ENCODE measurements around the gene CTBP2.

The CTBP2 gene

DNA sequence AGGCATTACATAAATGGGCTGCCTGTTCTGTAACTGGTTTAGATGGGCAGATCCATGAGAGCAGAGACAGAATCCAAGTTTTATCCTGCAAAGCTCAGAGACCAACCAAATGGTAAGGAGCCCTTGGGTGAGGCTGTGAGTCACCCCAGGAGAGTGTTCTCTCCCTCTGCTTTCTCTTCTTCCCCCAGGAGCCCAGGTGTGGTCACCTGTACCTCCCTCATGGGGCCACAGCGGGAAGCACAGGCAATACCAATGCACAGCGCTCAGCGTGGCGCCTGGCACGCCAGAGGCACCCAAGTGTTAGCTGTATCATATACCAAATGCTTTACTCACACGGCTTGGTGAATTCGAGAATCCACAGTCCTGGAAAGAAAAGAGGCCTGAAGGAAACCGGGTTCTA is 39.4 kb downstream of the CTBP2 start:
- no peak for DNase-seq

DNA sequence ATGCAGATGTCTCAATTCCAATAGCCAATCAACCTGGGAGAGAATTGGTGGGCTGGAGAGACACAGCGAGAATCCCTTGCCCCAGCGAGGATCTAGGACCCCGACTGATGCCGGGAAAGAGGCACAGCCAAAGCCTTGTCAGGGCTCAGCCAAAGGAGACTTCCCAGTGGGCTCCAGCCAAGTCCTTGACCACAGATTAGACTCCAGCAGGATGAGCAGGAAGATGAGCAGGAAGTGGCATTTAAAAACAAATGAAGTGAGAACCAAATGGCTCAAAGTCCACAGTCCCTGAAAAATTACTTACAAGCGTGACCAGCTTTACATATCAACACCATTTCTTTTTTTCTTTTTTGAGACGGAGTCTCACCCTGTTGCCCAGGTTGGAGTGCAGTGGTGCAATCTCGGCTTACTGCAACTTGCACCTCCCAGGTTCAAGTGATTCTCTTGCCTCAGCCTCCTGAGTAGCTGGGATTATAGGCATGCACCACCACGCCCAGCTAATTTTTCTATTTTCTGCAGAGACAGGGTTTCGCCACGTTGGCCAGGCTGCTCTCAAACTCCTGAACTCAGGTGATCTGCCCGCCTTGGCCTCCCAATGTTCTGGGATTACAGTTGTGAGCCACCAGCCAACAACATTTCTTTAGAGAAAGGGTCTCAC is 40.2 kb downstream of the CTBP2 start:
- DNase-seq, result no peak

DNA sequence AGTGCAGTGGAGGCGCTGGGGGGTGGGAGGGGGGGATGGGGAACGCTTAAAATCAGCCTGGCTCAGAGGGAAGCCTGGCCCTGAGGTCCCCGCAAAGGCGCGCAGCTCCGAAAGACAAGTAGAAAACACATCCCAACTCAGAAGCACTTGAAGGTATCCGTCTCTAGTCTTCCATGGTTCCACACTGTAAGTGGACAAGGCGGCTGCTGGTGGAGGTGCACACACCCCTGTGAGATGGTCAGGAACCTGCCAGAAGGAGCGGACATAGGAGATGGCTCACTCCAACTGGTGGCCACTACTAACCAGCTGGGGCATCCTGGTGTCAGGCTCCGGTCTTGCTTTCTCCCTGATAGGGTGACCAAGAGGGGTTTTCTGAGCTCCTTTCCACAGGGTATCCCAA is 41.7 kb downstream of the CTBP2 start:
- DNase-seq, result no peak

DNA sequence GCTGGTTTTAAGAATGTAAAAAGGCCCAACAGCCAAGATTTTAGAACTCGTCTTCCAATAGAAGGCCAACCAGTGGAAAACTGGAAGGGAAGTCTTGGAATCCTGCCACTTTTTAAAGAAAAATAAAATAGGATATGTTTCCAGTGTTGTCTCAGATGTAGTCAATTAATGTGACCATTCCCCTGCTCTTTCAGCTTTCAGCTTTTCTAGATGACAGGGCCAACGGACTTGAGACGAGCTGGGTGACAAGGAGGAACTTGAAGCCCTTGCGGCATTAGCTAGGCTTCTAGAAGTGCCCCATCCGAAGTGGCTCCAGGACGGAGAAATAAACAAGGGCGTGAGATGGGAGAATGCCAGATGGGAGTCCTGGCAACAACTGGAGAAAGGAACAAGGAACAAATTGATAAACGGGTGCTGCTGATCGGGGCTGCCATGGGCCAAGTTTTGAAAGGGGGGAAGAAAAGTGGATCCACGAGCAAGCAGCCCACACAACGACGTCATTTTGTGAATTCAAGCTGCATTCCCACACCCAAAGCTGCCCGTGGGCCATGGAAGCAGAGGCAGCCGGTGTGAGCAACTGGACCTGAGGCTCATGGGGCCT is 42.3 kb downstream of the CTBP2 start:
- no peak for DNase-seq

DNA sequence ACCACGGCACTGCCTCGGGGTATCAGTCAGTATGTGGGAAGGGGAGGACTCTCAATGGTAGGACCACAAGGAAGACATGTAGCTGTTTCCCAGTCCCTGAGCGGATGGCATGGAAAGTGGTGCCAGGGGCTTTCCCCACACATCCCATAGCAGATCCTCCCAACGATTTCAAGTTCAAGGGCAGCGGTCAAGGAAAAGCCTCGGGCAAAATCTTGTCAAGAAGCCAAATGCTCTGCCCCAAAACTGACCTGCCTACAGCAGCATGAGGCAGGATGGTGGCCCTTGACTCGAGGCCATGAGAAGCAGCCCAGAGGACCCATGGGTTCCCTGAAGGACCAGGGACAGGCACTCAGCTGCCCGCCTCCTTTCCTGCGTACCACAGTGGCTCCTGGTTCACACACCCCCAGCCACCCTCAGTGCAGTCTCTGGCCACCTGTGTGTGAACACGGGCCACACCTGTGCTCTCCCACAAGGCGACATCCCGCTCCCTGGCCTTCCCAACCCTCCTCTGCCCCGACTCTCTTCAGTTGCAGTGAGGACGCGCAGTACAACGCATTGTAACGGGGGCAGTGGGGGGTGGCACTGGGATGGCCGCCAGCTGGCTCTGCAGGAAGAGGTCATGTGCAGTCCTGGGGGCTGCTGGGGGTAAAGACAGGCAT is 43.6 kb downstream of the CTBP2 start:
- DNase-seq, result no peak

DNA sequence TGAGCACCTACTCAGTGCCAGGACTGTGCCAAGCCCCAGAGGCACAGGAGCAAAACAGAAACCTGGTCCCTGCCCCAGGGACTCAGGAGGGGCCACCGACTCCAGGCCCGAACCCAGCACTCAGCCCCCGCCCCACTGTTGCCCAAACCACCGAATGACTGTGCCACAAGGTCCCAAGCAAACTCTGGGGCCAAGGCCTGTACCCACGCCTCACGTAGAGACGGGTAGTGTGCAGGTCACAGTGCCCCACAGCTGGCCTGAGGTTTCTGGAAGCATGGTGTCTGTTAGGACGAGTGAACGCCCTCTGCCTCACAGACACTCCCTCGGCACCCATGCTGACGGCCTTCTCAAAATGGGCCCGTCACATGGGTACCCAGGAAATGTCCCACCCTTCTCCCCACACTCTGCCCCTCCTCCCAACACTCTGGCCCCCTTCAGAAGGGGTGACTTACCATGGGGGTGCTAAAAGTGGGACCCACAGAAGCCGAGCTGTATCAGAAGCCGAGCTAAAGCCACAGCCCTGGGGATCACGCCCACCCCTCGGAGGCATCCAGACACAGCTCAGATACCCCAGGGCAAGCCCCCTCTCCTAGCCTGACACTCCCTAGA is 44.2 kb downstream of the CTBP2 start:
- no peak for DNase-seq

DNA sequence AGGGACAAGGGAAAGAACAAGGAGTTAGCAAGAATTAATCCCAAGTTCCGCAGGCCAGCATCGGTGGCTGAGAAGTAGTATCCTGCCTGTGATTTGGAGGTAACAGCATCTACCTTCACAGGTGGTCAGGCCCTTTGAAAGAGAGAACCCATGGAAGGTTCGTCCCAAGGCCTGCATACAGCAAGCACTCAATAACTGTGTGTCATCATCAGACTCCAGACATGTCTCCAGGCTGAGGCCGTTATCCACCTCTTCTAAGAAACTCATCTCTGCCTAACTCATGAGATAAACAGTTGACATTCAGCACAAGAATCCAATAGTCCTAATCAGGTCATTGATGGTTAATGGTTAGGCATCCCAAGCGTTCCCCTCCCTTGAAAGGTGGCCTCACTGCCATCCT is 45.0 kb downstream of the CTBP2 start:
- no peak for DNase-seq

DNA sequence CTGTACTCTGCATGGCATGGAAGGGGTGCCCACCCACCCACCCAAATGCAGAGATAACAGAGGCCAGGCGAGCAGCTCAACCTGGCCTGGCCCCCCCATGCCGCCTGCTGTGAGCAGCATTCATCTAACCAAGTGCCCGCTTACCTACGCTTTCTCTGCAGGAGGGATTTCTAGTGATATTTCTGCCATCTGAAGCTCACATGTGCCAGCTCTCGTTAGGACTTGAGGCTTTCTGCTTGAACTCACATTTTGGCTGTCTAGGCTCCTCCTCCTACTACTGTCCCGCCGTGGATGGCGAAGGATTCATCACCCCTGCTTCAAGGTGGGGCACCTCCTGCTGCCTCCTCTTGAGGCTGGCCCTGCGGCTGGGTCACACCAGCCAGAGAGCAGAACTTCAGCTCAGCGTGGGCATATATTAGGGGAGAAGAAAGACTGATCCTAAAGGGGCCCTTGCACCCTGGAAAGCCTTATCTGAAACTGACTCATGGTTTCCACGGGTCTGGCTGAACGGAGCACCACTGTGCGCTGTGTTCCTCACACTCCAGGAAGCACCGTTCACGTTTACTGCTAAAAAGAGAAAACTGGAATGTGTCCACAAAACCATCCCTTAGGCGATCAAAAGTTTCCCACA is 45.5 kb downstream of the CTBP2 start:
- DNase-seq, result no peak

DNA sequence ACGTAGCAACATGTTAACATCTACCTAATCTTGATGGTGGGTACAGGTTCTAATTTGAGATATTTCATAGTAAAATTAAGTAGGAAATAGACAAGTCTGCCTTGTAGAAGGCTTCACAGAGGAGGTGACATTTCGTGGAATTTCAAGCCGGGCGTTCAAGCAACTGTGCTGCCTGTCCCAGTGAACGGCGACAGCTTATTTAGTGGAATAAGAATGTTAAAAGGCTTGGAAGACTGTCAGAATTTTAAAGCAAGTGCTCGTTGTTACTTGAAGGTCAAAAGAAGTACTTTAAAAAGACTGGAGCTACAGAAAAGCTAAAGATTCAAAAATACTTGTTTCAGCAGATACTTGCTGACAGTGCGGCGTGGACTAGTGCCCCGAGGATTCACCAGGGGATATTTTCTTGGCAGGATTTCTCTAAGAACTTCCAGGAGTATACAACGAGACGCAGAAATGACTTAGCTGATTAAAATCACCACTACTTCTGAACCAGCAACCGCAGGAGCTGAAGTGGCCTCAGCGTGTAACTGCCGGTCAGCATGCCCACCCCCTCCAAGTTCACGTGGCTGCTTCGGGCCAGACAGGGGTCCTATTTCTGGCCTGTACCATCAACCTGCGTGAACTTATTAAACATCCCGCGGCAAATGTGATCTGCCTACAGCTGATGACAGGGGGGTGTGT is 46.5 kb downstream of the CTBP2 start:
- DNase-seq, result no peak

DNA sequence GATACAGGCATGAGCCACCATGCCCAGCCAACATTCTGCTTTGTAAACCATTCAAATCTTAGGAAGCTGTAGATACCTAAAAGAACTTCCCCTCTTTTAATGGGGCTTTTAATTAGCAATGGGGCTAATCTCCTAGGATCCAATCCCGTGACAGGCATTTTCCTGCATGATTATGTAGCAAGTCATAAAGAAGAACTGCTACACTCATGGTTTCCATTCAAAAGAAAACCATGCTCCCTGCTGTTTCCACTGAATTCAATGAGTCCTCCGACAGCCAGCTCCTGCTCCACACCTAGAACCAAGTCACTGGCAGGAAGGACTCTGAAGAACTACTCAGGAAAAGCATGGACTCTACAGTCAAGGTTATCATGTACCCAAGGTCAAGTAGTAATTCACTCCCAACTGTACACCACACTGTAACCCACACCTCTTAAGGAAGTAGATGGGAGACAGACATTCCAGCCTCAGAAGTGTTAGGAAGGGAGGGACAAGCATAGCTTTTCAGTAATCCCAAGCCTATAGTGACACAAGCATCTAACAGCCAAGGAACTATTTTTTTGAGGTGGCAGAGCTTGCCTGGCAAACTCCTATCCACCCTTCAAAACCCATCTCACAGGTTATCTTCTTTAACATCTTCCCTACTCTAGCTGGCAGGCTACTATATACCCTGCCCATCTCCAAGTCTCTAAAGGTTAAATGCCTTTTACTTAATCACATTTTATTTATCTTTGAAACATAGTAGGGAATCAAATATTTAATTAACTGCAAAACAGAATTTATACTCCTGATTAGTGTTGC is 47.5 kb downstream of the CTBP2 start:
- DNase-seq, result no peak

DNA sequence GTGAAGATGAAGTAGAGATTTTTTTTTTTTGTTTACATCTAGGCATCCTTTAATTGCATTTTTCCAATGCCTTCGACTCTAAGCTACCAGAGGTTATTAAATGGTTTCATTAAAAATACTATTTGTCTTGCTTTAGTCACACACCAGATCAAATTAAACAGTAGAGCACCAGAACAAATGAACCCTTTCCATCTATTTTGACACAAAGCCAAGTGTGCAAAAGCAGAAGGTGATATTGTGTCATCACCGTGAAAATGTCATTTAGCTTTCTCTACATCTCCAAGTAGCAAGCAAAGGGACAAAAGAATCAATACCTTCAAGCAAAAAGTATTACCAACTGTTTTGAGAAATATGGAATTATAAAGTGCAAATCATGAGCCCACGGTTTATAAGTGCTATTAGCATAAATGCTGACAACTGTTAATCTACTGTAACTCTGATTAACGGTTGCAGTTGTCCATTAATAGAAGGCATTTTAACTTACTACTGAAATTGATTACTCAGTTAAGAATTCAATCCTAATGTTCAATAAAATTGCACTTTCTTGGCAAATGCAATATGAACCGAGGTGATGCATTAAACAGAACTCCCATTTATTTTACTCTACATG is 49.1 kb downstream of the CTBP2 start:
- DNase-seq, result no peak

DNA sequence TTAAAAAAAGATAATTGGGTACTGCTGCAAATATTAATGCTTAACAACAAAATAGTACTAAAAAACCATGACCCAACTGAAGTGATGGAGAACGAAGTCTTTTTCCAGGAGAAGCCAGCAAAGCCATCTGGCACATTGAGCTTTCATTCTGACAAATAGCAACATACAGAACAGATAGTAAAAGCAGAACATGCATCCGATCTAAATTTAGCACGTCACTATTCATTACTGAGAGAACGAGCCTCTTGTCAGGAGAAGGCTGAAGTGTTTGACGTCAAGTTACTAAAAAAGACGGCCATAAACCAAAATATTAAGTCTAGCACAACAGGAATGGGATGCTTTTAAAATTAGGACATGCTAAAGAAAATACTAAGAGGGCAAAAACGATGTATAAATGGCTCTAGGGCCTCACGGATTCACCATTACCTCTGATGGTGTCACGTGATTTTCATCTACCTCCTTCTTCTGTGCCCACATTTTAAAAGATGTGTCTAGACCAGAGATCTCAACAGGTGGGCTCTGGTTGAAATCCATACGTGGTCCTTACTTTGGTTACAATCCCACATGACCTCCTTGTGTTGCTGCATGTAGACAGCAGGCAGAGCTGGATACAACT is 52.3 kb downstream of the CTBP2 start:
- DNase-seq, result no peak

DNA sequence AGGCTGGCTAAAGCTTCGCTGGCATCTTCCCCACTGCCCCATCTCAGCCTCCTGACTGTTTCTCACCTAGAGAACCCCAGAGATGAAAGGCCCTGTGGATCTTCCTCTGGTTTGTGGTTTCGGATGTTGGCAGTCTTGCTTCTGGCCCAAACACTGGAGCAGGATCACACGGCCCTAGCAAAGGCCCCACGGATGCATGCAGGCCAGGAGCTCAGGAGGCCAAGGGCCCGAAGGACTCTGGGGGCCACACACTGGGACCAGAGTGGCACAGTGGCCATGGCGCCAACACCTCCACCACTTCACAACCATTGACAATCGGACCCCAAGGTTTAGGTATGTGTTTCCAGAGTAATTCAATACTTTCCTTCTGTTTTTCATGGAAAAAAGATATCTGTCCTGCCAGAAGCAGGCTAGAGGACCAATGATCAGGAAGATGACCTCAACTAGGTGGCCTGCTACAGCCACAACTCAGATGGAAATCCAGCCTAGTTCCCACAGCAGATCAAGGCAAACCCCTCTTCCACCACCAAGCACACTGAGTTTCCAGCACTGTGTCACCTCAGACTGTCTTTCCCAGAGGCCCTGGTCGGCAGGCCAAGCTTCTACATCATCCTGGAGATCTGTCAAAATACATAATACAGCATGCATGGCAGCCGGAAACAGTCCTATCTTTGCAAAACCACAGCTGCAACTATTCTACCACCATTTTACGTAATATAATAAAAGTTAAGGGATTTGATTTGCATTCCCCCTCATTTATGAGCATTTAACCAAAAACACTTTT is 53.0 kb downstream of the CTBP2 start:
- DNase-seq, result no peak

DNA sequence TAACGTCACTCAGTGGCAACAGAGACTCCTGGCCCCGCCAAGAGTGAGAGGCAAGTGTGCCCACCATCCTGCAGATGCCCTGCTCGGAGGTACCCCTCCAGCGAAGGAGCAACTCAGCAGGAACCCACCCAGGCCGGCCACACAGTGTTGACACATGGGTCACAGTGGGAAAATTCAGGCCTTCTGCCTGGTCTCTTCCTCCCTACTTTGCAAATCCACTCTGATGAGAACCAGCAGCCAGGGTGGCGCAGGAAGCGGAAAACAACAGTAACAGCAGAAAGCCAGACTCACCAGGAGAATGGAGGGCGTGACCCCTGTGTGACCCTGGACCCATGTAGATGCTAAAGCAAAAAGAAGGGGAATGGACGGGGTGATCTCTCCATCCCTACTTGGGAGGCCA is 53.8 kb downstream of the CTBP2 start:
- no peak for DNase-seq

DNA sequence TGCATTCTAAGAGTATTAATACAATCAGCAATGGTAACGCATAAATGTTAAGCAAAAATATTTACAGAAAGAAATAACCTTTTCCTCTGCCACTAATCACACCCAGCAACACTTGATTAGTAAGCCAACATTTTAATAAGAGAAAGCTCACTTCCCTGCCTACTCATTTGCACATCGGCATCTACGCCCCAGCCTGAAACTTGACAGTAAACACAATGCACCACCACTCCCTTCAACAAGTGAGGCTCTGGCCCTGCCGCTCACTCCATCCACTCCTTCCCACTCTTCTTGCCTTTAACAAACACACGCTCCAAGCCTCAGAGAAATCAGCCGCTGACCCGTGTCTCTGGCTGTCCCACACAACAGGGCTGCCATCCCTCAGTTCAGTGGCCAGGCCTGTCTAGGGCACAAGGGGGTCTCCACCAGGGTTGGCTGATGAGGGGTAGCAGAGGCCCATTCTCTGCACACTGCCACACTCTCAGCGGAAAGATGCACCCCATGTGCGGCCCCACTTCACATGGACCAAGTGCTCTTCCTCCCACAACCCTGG is 54.6 kb downstream of the CTBP2 start:
- DNase-seq, result no peak

DNA sequence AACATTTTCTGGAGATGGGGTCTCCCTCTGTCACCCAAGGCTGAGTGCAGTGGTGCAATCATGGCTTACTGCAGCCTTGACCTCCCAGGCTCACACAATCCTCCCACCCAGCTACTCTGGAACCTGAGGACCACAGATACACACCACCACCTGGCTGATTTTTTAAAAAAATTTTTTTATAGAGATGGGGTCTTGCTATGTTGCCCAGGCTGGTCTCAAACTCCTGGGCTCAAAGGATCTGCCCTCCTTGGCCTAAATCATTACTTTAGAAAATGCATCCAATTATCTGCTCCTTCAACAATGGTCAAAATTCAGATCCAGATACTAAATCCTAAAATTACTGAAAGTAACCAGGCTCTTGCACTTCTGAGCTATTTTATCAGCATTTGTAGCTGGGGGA is 55.2 kb downstream of the CTBP2 start:
- no peak for DNase-seq

DNA sequence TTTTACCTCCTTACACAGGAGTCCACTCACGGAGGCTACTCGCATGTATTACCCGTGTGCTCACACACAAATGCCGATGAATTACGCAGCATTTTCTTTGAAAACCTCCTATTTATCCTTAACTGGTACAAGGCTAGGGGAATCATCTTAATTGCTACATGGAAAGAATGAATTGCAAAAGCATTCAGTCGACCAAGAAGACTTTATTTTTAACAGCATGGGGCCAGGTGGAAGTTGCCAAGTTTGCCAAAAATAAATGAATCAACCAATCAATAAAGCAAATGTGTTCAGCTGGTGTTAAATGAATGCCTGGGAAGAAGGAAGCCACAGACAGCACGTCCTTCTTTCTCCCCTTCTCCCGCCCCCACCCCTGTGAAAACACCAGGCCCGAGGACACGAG is 55.8 kb downstream of the CTBP2 start:
- DNase-seq, result no peak

DNA sequence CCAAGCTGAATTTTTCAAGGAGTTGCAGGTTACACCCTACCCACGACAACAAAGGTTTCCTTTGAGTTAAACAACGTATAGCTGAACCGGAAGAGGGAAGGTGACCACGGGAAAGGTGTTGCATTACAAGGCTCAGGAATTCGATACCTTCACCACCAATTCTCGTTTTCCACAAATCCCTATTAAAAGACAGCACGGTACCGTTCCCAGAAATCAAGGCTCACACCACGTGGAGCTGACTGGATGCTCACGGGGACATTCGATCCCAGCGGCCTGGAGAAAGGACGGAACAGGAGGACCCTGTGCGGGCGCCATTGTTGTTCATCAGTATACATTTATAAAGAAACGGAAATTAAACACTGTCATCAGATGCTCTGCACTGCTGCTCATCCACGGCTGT is 56.4 kb downstream of the CTBP2 start:
- no peak for DNase-seq

DNA sequence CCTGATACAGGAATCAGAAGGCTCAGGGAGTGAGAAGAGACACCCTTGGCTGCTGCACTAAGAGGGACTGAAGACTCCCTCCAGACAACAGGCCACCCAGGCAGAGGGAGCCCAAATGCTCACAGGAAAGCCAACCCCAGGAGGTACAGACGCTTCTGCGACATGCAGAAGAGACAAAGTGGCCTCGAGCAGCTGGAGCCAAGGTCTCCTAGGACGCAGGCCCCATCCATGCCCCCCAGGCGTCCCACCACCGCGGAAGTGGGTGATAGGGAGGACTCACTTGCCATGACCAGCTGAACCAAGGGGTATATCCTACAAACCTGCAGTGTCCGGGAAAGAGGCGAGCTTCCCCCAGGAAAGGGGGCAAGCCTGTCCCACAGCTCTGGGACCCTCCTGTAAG is 56.9 kb downstream of the CTBP2 start:
- no peak for DNase-seq

DNA sequence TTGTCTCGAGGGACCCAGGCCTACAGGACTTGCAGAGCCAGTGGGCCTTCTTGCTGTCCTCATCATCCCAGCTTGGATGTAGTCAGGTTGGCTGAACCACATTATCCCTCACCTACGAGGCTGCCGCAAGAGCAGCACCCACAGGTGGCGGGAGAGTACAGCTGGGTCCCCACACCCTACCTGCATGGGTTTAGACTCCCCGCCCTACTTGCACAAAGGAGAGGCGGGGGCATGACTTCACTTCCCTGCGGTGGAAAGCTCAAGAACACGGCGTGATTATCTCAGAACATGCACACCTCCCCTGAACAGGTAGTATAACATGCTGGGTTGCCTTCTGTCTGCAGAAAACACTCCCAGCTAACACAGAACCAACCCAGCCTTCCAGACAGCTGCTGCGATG is 57.5 kb downstream of the CTBP2 start:
- no peak for DNase-seq
